Liver (tissue), 9 donors: ENCODE measurements around the gene WDR20. TPM values are rescaled to one million over a fixed set of nuclear protein-coding genes. Genes with fewer than 3 reads are reported as not detected.

Experiments used
- DNase-seq: peaks from one replicate; pipeline ENCODE4 v3.0.0-alpha.2; 2017; ENCODE audit warnings: low spot score
- H3K27ac ChIP-seq, 2 donors: one replicate each; pipeline ENCODE4 v1.7.0; 2013; ENCODE audit warnings: inconsistent platforms in 2 of 2, low read length in 2 of 2, control low read depth in 1 of 2, low read depth in 1 of 2, mild to moderate bottlenecking in 1 of 2
- H3K27me3 ChIP-seq, 4 donors: one replicate each; pipeline versions ENCODE4 v1.6.1 to v1.7.0; 2013; ENCODE audit warnings: low read length in 3 of 4, inconsistent platforms in 1 of 4, mild to moderate bottlenecking in 1 of 4, moderate library complexity in 1 of 4; ENCODE audit not compliant: control insufficient read depth in 4 of 4, insufficient read depth in 4 of 4
- H3K36me3 ChIP-seq, 4 donors: one replicate each; pipeline versions ENCODE4 v1.6.1 to v1.7.0; 2013; ENCODE audit warnings: low read length in 3 of 4, mild to moderate bottlenecking in 3 of 4, low read depth in 1 of 4, moderate library complexity in 1 of 4; ENCODE audit not compliant: control insufficient read depth in 4 of 4, insufficient read depth in 3 of 4
- H3K4me1 ChIP-seq, 4 donors: one replicate each; pipeline versions ENCODE4 v1.6.1 to v1.7.0; 2013; ENCODE audit warnings: low read length in 3 of 4, mild to moderate bottlenecking in 3 of 4, moderate library complexity in 1 of 4; ENCODE audit not compliant: control insufficient read depth in 4 of 4, insufficient read depth in 4 of 4
- H3K4me3 ChIP-seq, 3 donors: one replicate each; pipeline versions ENCODE4 v1.6.1 to v1.7.0; 2013; ENCODE audit warnings: low read length in 3 of 3, control low read depth in 1 of 3, low read depth in 1 of 3, mild to moderate bottlenecking in 1 of 3
- H3K9ac ChIP-seq, 2 donors: one replicate each; pipeline ENCODE4 v1.7.0; 2013; ENCODE audit warnings: low read length in 2 of 2, mild to moderate bottlenecking in 2 of 2, moderate library complexity in 2 of 2, control low read depth in 1 of 2, low read depth in 1 of 2
- H3K9me3 ChIP-seq, 4 donors: one replicate each; pipeline versions ENCODE4 v1.6.1 to v1.7.0; 2013; ENCODE audit warnings: low read length in 3 of 4; ENCODE audit not compliant: control insufficient read depth in 4 of 4
- ATF3 ChIP-seq: IDR thresholded peaks from 2 replicates; pipeline ENCODE4 v1.6.1; 2016; ENCODE audit warnings: antibody characterized with exemption
- CTCF ChIP-seq: fragments of 150-350 bp; IDR thresholded peaks from 2 replicates; pipeline ENCODE4 v1.5.1; 2017; ENCODE audit warnings: improper control_type of control experiment, low read depth, low read length; ENCODE audit not compliant: missing input control
- EGR1 ChIP-seq, 2 donors: IDR thresholded peaks; 2 replicates each; pipeline ENCODE4 v1.6.1; 2016 to 2018; ENCODE audit warnings: antibody characterized with exemption in 2 of 2, low read depth in 2 of 2
- FOXA1 ChIP-seq: IDR thresholded peaks from 2 replicates; pipeline ENCODE4 v1.6.1; 2016; ENCODE audit warnings: antibody characterized with exemption
- GABPA ChIP-seq, 2 donors: IDR thresholded peaks in 1 of 2; conservative IDR thresholded peaks in 1 of 2; 2 replicates each; pipeline ENCODE4 v1.6.1; 2016; ENCODE audit warnings: antibody characterized with exemption in 2 of 2, mild to moderate bottlenecking in 1 of 2, moderate library complexity in 1 of 2
- HNF4A ChIP-seq, 2 donors: conservative IDR thresholded peaks; 2 replicates each; pipeline ENCODE4 v1.6.1; 2016; ENCODE audit warnings: antibody characterized with exemption in 2 of 2, mild to moderate bottlenecking in 2 of 2
- JUND ChIP-seq, 2 donors: IDR thresholded peaks; 2 replicates each; pipeline ENCODE4 v1.6.1; 2016; ENCODE audit warnings: antibody characterized with exemption in 2 of 2
- MAX ChIP-seq: IDR thresholded peaks from 2 replicates; pipeline ENCODE4 v1.6.1; 2016; ENCODE audit warnings: antibody characterized with exemption
- NR2F2 ChIP-seq: IDR thresholded peaks from 2 replicates; pipeline ENCODE4 v1.6.1; 2016; ENCODE audit warnings: antibody characterized with exemption
- RAD21 ChIP-seq, 2 donors: IDR thresholded peaks; 2 replicates each; pipeline ENCODE4 v1.6.1; 2016; ENCODE audit warnings: antibody characterized with exemption in 2 of 2, mild to moderate bottlenecking in 2 of 2
- RXRA ChIP-seq, 2 donors: IDR thresholded peaks; 2 replicates each; pipeline ENCODE4 v1.6.1; 2017 to 2018; ENCODE audit warnings: antibody characterized with exemption in 2 of 2, mild to moderate bottlenecking in 1 of 2
- SP1 ChIP-seq: IDR thresholded peaks from 2 replicates; pipeline ENCODE4 v1.6.1; 2018; ENCODE audit warnings: antibody characterized with exemption, mild to moderate bottlenecking
- TAF1 ChIP-seq: conservative IDR thresholded peaks from 2 replicates; pipeline ENCODE4 v1.6.1; 2016; ENCODE audit warnings: antibody characterized with exemption, mild to moderate bottlenecking
- YY1 ChIP-seq: IDR thresholded peaks from 2 replicates; pipeline ENCODE4 v1.6.1; 2016; ENCODE audit warnings: antibody characterized with exemption, mild to moderate bottlenecking
- ZBTB33 ChIP-seq: IDR thresholded peaks from 2 replicates; pipeline ENCODE4 v1.6.1; 2016; ENCODE audit warnings: antibody characterized with exemption
- WGBS: extraction: QIAGEN DNeasy Blood & Tissue Kit; methylation state at CpG from one replicate; pipeline ENCODE4 v1.1.7; 2013; 5-methylcytosine and 5-hydroxymethylcytosine counted together
- polyA plus RNA-seq, 2 donors: library from polyadenylated mRNA; stranded (reverse) in 1 of 2; unstranded in 1 of 2; fragments of 200-250 nt in 1 of 2; fragments of >200 nt in 1 of 2; fragmentation: Nextera tagmentation in 1 of 2; extraction: Ambion mirVana in 1 of 2; gene quantifications; one replicate each; pipeline versions ENCODE4 v1.2.1 to v1.2.3, GENCODE V29; 2013 to 2015
- total RNA-seq, 2 donors: library from RNA; depleted of rRNA; stranded (reverse); fragments of >200 nt; gene quantifications; one replicate each; pipeline ENCODE4 v1.2.3, GENCODE V29; 2014
- donor health status: healthy.
- donor health status: healthy.
- donor health status: healthy.
- donor health status: healthy.
- donor health status: healthy.

WDR20 gene
- total and polyA plus RNA-seq, 4 donors: 6.5 to 18.5 (median 11.0) TPM

- Histone ChIP-seq H3K27me3 (no peaks in the 10 kb centered on the region), H3K9ac (no peak overlapping the region), H3K4me3 (no peak overlapping the region), H3K27ac (no peak overlapping the region), H3K9me3 (no peaks in the 10 kb centered on the region), H3K4me1 (no peaks in the 10 kb centered on the region), H3K36me3 (no peaks in the 10 kb centered on the region)
- TF ChIP-seq CTCF: no peak
- TF ChIP-seq YY1: no peak
- no peak for TF ChIP-seq RAD21 (IDR thresholded peaks at IDR 0.05)
- TF ChIP-seq RXRA (IDR thresholded peaks at IDR 0.05): no peak
- no peak for TF ChIP-seq EGR1 (IDR thresholded peaks at IDR 0.05; ENCODE audit: low read depth in 2 of 2)
- TF ChIP-seq MAX: no peak
- no peak for TF ChIP-seq TAF1
- TF ChIP-seq ATF3: no peak
- TF ChIP-seq FOXA1: no peak
- no peak for TF ChIP-seq ZBTB33
- WGBS: 76% methylated on average over 9 of the region's 9 CpGs
- DNase-seq: no peak
These were observed 106.4 kb downstream of the WDR20 start for GRCh38 chr14:102246071-102246470.

- TF ChIP-seq TAF1 (no peak), CTCF (no peak), SP1 (no peak), RXRA (IDR thresholded peaks at IDR 0.05) (no peak), FOXA1 (no peak)
- Histone ChIP-seq H3K9ac (no peak overlapping the region), H3K9me3 (no peaks in the 10 kb centered on the region), H3K36me3 (no peaks in the 10 kb centered on the region), H3K4me1 (no peaks in the 10 kb centered on the region), H3K4me3 (no peak overlapping the region), H3K27me3 (no peaks in the 10 kb centered on the region), H3K27ac (no peak overlapping the region)
- 85% methylated on average over 8 of the region's 8 CpGs for WGBS
- DNase-seq: no peak
These were observed 108.4 kb downstream of the WDR20 start for GRCh38 chr14:102248121-102248520.

- Histone ChIP-seq H3K9ac (no peak overlapping the region), H3K4me3 (no peak overlapping the region), H3K9me3 (no peaks in the 10 kb centered on the region), H3K27me3 (no peaks in the 10 kb centered on the region), H3K4me1 (no peaks in the 10 kb centered on the region), H3K36me3 (no peaks in the 10 kb centered on the region), H3K27ac (no peak overlapping the region)
- WGBS: 91% methylated on average over 12 of the region's 12 CpGs
- TF ChIP-seq HNF4A (conservative IDR thresholded peaks at IDR 0.05): no peak
- no peak for TF ChIP-seq RXRA (IDR thresholded peaks at IDR 0.05)
- no peak for TF ChIP-seq JUND (IDR thresholded peaks at IDR 0.05)
- TF ChIP-seq ZBTB33: no peak
- no peak for TF ChIP-seq GABPA (IDR thresholded peaks at IDR 0.05 in 1 of 2, conservative IDR thresholded peaks at IDR 0.05 in 1 of 2)
- TF ChIP-seq CTCF: no peak
- TF ChIP-seq EGR1 (IDR thresholded peaks at IDR 0.05; ENCODE audit: low read depth in 2 of 2): no peak
- no peak for TF ChIP-seq NR2F2
- TF ChIP-seq YY1: no peak
- TF ChIP-seq MAX: no peak
- DNase-seq: no peak
These were observed 109.3 kb downstream of the WDR20 start for GRCh38 chr14:102249041-102249440.
